ENCODE results near the gene TBC1D5.

DNA sequence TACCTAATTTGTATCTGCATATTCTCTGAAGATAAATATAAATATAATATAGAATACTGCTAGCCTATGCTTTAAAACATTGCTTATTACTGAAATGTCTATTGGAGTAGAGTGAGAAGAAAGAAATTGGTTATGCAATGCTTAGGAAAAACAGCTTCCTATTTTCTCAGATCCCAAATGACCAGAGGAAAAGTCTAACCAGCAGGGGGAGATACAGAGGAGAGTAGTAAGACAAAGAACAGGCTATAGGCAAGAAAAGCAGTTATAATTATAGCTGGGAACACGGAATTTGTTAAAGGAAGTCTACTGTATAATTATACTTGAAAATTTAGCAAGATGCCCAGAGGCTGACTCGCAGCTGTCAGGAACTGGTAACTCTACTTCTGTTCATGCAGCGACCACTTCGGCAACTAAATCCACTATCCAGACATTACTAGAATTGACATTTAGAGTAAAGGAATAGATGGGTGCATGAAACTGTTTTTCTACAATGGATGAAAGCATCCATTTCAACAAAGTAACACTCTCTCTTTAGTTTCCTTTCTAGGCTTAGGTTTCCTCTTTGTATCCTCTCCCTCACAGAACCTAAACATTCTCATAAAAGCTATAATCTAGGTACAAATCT lies 97.2 kb downstream of the TBC1D5 start:
- TF ChIP-seq POLR2AphosphoS5 (IDR thresholded peaks at IDR 0.05) = no peak
- TF ChIP-seq, protein P1, sequence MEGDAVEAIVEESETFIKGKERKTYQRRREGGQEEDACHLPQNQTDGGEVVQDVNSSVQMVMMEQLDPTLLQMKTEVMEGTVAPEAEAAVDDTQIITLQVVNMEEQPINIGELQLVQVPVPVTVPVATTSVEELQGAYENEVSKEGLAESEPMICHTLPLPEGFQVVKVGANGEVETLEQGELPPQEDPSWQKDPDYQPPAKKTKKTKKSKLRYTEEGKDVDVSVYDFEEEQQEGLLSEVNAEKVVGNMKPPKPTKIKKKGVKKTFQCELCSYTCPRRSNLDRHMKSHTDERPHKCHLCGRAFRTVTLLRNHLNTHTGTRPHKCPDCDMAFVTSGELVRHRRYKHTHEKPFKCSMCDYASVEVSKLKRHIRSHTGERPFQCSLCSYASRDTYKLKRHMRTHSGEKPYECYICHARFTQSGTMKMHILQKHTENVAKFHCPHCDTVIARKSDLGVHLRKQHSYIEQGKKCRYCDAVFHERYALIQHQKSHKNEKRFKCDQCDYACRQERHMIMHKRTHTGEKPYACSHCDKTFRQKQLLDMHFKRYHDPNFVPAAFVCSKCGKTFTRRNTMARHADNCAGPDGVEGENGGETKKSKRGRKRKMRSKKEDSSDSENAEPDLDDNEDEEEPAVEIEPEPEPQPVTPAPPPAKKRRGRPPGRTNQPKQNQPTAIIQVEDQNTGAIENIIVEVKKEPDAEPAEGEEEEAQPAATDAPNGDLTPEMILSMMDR (IDR thresholded peaks at IDR 0.05) = peak in 2 of 3 donors; percentile 26 to 59

All from breast epithelium (tissue), 3 donors.